Measurements from ENCODE around the gene VRK2.

The VRK2 gene

DNA sequence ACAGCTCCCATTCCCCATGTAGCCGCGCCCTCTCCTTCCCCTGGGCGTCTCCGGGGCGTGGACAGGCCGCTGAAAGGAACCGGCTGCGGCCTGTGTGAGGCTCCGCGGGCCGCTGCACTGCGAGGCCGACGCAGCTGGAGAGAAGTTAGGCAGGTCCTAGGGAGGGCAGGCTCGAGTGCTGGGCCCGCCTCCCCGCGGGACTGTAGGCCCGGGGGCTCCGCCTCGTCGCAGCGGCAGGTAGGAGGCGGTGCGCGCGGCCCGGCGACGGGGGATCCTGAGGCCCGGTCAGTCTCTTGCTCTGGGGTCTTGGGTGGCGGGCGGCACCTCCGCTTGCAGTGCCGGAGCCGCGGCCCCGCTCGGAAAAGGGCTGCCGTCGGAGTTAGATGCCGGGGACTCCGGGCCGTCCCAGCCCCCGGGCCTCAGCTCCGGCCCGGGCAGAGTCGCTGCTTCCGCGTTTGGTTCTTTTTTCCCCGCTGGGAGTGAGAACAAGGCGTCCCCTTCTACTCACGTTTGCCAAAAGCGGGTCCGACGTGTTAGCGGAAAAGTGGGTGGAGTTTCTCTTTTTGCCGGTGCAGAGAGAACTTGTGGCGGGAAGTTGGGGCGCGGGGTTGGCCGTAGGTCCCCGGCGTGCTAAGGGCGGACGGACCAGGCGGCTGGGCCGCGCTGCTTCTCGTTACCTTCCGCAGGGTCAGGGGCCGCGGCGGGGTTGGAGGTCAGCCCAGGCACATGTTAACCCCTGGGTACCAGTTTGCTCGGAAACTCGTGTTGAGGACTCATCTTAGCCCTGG is at the start of gene VRK2:
Gene VRK2 (plus strand): TSS at position 222 of the 788 bp plus-strand sequence. CDS start 2,026 bp downstream, outside the sequence.
- peak; percentile 86 for DNase-seq

- no peak for DNase-seq
Observed at GRCh38 chr2:58006256-58006951, 40.2 kb upstream of the VRK2 start.

- DNase-seq: no peak
Observed at GRCh38 chr2:58006952-58007284, 39.7 kb upstream of the VRK2 start.

- no peak for DNase-seq
Observed at GRCh38 chr2:58010599-58010998, 36.0 kb upstream of the VRK2 start.

DNA sequence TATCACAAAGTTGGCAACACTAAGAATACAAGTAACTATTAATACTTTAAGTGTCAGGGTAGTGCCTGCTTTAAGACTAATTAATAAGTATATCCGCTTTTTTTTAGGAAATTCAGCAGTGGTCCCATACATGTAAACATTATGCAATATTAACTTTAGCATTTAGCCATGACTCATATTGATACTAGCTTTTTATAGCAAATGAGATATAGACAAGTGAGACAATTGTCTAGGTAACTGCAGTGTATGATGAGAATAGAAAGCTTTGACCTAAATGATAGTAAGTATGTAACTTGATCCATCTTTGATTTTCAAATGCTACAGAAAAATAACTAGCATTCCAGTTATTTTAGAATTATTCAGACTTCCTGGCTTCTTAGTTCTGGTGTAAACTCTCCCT is 27.4 kb upstream of the VRK2 start:
- no peak for DNase-seq

DNA sequence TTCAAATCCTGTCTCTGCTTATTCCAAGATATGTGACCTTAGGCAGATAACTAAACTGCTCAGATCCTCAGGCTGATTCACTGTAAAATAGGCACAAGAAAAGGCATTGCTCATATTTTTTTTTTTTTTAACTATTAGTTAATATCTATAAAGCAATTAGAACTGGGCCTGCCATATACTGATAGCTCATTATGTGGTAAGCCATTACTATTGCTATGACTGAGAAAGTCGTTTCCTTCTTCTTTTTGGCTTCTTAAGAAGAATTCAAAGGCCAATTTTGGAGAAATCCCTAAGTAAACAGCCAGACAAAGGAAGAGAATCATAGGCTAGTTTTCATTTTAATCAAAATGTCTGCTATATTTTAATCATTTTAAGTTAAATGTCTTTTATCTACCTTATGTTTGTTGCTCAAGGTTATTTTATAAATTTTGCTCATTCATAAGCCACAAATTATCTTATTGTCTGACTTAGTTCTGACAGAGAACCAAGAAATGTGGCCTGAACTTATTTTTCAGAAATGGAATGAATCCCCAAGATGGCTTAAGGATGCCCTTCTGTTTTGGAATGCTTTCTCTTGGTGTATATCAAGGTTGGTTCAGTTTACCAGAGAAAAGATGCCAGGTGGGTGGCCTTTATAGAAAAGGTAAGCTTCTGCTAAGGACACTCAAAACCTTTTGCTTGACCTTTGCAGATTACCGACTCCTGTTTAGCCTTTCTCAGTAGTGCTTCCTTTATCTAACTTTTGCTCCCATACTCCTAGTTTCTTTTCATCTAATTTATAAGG is 21.3 kb upstream of the VRK2 start:
- DNase-seq: no peak

- DNase-seq: no peak
Observed at GRCh38 chr2:58027029-58027428, 19.6 kb upstream of the VRK2 start.

DNA sequence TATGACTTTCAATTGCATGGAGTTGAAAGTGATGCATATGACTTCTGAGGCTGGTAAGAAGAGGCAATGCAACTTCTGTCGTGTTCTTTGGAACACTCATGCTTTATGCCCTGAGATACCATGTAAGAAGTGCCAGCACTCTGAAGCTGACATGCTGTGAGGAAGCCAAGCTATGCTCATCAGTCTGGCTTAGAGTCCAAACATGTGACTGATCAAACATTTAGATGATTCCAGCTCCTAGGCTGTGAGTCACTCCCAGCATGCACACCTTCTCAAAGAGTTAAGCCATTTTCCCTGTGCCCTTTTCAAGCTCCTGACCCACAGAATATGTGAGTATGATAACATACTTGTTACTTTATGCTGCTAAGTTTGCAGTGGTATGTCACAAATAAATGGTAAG is 15.8 kb upstream of the VRK2 start:
- DNase-seq: no peak

DNA sequence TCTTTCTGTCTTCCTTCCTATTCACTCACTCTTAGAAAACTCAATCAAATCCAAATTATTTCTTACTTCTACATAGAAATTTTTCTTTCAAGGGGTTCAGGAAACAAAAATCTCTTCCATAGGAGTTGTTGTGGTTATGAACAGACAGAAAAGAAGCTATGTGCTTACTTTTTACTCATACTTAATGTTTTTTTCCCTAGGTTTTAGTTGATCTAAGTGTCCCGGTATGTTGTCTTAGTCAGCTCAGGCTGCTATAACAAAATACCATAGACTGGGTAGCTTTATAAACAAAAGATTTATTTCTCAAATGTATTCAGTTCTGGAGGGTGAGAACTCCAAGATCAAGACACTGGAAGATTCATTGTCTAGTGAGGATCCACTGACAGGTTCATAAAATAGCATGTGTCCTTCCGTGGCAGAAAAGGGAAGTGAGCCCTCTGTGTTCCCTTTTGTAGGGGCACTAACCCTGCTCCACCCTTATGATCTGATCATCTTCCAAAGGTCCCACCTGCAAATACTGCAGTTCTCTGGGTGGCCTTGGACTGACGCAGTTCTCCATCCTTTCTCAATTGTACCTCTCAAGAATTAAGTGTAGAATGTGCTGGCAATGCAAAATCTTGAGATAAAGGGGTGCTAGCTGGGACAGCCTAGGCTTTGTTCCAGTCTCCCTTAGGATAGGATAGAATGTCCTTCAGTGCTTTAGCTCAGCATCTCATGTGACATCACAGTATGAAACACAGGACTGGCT is 14.4 kb upstream of the VRK2 start:
- DNase-seq: no peak

- no peak for DNase-seq
Observed at GRCh38 chr2:58032764-58033080, 13.9 kb upstream of the VRK2 start.

GRCh38 chr2:58033530-58033929 is 13.1 kb upstream of the VRK2 start:
- no peak for DNase-seq

GRCh38 chr2:58035352-58035751 is 11.3 kb upstream of the VRK2 start:
- no peak for DNase-seq

- DNase-seq: no peak
Observed at GRCh38 chr2:58039170-58039611, 7.4 kb upstream of the VRK2 start.

DNA sequence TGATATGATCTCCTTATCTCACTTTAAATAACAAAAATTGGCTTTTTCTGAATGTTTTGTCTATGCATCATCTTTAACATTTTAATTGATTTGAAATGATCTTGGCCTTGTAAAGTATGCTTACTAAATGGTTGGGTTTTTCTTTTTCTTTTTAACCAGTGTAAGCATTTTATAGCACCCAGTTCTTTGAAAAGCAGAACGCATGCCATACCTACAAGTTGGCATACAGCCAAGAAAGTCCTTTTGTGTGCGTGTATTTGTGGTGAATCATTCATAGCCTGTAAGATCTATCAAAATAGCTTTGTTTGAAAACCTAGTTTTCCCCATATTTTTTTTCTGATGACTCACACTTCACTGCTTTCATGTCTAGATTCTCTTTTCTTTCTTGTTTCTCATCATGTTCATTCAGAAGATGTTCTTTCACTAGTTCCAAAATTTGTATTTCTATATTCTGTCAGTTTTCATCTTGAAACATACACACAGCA is 4.1 kb upstream of the VRK2 start:
- peak; percentile 24 for DNase-seq

DNA sequence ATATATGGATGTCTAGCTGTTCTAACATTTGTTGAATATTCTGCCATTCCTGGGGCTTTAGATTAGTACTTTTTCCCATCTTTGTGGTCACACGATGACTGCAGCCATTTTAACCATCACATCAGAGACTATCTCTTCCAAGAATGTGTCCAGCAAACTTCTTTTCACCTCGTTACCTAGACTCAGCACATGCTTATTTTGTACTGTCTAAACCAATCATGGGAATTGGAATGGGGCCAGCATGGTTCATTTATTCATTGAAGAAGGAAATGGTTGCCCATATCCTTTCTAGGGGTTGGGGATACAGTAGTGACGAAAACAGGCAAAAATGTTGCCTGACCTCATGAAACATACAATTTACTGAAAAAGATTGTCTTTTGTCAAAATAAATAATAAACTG is 2.5 kb upstream of the VRK2 start:
- no peak for DNase-seq

DNA sequence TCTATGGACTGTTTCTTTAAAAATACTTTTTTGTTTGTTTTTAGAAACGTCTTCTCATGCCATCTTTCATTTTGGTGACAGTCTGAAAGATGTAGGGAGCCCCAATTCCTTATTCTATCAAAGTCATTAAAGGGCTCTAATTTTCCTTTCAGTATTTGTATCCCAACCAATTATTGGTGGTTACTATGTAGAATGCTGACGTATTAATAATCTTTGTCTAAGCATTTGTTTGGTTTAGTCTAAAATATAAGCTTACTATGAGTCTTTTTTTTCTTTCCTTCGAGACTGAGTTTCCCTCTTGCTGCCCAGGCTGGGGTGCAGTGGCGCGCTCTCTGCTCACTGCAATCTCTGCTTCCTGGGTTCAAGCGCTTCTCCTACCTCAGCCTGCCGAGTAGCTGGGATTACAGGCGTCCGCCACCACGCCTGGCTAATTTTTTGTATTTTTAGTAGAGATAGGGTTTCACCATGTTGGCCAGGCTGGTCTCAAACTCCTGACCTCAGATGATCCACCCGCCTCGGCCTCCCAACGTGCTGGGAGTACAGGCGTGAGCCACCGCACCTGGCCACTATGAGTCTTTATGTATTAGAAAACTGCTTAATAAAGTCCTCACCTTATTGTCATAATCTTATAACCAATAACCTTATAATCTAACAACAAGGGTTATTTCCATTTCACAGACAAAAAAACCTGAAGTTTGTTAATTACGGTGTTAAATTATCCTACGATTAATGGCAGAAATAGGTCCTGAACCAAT is 849 bp upstream of the VRK2 start:
- no peak for DNase-seq

DNA sequence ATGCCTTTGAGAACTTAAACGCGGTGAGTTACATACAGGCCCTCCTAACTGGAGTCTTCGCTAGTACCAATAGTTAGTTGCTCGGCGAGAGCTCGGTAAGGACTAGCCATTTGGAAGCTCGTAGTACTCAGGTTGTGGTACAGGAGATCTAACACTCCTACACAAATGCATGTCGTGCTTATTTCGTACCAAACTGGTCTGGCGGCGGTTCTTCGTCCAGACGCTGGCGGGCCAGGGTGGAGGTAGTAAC is 346 bp upstream of the VRK2 start:
- no peak for DNase-seq

DNA sequence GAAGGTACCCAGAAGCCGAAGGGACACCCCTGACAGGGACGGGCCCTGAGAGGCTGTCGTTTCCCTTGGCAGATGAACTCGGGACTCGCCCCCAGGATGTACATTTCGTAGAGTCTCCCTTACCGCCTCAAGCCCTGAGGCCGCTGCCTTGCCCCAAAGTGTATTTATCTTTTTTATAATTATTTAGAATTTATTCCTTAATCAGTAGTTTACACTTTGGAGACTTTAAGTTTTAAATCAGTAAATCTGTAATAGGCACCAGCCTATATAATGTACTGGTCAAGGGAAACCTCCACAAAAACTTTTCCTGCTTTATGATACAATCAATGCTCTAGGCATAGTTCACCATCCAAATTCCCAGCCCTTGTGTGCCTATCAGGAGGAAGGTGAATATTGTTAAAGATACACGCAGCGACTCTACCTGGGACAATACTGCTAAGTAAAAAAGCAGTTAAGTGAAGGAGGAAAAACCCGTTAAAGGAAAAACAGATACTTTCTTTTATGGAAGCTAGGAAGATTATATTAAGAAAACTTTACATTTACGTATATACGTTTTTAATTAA is 848 bp downstream of the VRK2 start:
- DNase-seq: no peak

GRCh38 chr2:58047961-58048360 is 1.4 kb downstream of the VRK2 start:
- no peak for DNase-seq

GRCh38 chr2:58051445-58051844 is 4.8 kb downstream of the VRK2 start:
- DNase-seq: no peak

- DNase-seq: no peak
Observed at GRCh38 chr2:58052978-58053377, 6.4 kb downstream of the VRK2 start.

- DNase-seq: no peak
Observed at GRCh38 chr2:58054264-58054663, 7.7 kb downstream of the VRK2 start.
